CD4-positive, alpha-beta T cell treated with Interleukin-2 at 100 ng/mL for 4 hours (primary cell): ENCODE measurements around the gene ARMC12.

Experiments used
- DNase-seq: peaks from one replicate; pipeline ENCODE4 v3.0.0-alpha.2; 2020; ENCODE audit warnings: low spot score

ARMC12 gene

GRCh38 chr6:35735452-35735851 is 1.4 kb upstream of the ARMC12 start:
- DNase-seq: no peak

GRCh38 chr6:35736253-35736894 is 458 bp upstream of the ARMC12 start:
- DNase-seq: peak; percentile 90

GRCh38 chr6:35737413-35738211 is 780 bp downstream of the ARMC12 start:
- peak; percentile 79 for DNase-seq

- no peak for DNase-seq
These were observed 3.1 kb downstream of the ARMC12 start for GRCh38 chr6:35739645-35740524.

- DNase-seq: no peak
These were observed 6.0 kb downstream of the ARMC12 start for GRCh38 chr6:35742842-35743241.

GRCh38 chr6:35745509-35745908 is 8.7 kb downstream of the ARMC12 start:
- no peak for DNase-seq

GRCh38 chr6:35746516-35746915 is 9.7 kb downstream of the ARMC12 start:
- DNase-seq: no peak

GRCh38 chr6:35747877-35748276 is 11.0 kb downstream of the ARMC12 start:
- no peak for DNase-seq

GRCh38 chr6:35750557-35750956 is 13.7 kb downstream of the ARMC12 start:
- DNase-seq: no peak

- DNase-seq: no peak
These were observed 14.8 kb downstream of the ARMC12 start for GRCh38 chr6:35751594-35751993.

- no peak for DNase-seq
These were observed 15.5 kb downstream of the ARMC12 start for GRCh38 chr6:35752330-35752729.

GRCh38 chr6:35754452-35755277 is 17.8 kb downstream of the ARMC12 start:
- no peak for DNase-seq

GRCh38 chr6:35755278-35755924 is 18.6 kb downstream of the ARMC12 start:
- DNase-seq: no peak

GRCh38 chr6:35757456-35758123 is 20.8 kb downstream of the ARMC12 start:
- DNase-seq: no peak

GRCh38 chr6:35759426-35759825 is 22.6 kb downstream of the ARMC12 start:
- DNase-seq: no peak

GRCh38 chr6:35765739-35766138 is 28.9 kb downstream of the ARMC12 start:
- DNase-seq: no peak

GRCh38 chr6:35769211-35769610 is 32.4 kb downstream of the ARMC12 start:
- DNase-seq: no peak

- no peak for DNase-seq
These were observed 34.5 kb downstream of the ARMC12 start for GRCh38 chr6:35771343-35771627.

- no peak for DNase-seq
These were observed 37.4 kb downstream of the ARMC12 start for GRCh38 chr6:35774116-35774794.

GRCh38 chr6:35775031-35775430 is 38.2 kb downstream of the ARMC12 start:
- DNase-seq: no peak
